ENCODE data around the gene F13B.
"Not testable (repeated sequence)": the region's sequence is repeated elsewhere in the genome, so short reads cannot be mapped to it uniquely, and the experiment has no call there.

Gene F13B

DNA sequence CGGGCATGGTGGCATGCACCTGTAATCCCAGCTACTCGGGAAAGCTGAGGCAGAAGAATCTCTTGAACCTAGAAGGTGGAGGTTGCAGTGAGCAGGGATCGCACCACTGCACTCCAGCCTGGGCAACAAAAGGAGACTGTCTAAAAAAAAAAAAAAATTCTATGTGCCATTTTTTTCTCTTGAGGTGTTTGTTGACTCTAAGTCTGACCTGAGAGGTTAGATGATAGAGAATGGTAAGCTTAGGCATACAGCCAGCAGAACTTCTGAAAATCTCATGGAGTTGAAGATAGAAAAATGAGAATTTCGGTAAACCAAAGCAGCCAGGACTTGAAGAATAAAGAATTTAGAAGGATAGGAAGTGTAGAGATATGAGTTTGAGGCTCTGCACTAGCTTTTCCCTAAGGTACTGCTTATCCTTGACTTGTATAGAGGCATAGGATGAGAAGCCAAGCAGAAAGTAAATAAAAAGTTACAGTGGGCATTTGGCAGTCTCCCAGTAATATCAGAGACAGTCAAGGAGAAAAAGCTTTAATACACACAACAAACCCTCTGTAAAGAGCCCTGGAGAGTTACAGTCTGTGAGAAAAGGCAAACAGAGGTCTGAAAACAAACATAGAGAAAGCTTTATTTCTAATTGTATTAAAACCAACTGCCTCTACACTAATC, 24.3 kb downstream of the F13B start:
- in situ Hi-C loops (cut with MboI; ENCODE audit: low sequenced_read_pairs) = no loop called here

GRCh38 chr1:197041486-197042353, 25.3 kb downstream of the F13B start:
- in situ Hi-C loops (cut with MboI; ENCODE audit: low sequenced_read_pairs) = no loop called here

GRCh38 chr1:197036861-197037260, 30.2 kb downstream of the F13B start:
- in situ Hi-C loops (cut with MboI; ENCODE audit: low sequenced_read_pairs) = no loop called here

DNA sequence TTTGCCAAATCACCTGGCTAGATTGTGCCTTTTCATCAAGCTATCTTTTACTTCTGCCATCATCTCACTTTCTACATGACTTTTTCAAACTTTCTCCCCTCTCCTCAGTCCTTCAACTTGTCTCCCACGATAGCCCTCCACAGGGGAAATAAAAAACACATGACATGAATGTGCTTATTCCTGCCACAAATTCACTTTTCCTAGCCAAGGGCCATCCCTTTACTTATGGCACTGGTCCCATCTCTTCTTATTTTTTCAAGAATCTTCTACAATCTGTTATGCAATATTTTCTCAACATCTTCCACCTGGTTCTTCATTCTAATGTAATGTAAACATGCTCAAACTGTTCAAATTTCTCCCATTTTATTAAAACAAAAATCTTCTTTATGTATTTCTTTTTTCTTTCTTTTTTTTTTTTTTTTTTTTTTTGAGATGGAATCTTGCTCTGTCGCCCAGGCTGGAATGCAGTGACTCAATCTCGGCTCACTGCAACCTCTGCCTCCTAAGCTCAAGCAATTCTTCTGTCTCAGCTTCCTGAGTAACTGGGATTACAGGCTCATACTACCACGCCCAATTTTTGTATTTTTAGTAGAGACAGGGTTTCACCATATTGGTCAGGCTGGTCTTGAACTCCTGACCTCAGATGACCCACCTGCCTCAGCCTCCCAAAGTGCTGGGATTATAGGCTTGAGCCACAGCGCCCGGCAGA, 32.3 kb downstream of the F13B start:
- in situ Hi-C loops (cut with MboI; ENCODE audit: low sequenced_read_pairs) = not testable (repeated sequence)

DNA sequence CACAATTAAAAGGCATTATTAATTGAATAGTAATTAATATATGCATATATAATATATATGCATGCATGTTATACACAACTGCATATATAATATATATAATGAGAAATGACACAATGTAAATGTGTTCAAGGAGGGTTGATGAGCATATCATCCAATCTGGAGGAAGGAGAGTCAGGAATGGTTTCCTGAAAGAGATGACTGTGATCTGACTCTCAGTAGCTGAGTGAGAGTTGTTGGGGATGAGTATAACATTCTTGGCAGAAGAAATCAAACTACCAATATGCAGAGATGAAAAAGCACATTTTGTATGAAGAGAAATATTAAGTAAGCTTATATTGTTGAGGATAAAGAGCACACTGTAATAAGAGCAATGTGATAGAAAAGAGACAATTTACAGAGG, 37.3 kb downstream of the F13B start:
- in situ Hi-C loops (cut with MboI; ENCODE audit: low sequenced_read_pairs) = no loop called here

- in situ Hi-C loops (cut with MboI; ENCODE audit: low sequenced_read_pairs) = no loop called here
Observed at GRCh38 chr1:197027359-197027758, 39.7 kb downstream of the F13B start.

- in situ Hi-C loops (cut with MboI; ENCODE audit: low sequenced_read_pairs) = no loop called here
Observed at GRCh38 chr1:197024460-197024859, 42.6 kb downstream of the F13B start.

DNA sequence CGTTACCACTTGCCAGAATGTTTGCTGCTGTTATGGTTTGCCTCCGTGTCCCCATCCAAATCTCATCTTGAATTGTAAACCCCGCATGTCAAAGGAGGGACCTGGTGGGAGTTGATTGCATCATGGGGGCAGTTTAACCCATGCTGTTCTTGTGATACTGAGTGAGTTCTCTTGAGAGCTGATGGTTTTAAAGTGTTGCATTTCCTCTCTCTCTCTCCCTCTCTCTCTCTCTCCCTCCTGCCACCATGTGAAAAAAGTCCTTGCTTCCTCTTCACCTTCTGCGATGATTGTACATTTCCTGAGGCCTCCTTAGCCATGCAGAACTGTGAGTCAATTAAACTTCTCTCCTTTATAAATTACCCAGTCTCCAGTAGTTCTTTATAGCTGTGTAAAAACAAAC, 45.3 kb downstream of the F13B start:
- in situ Hi-C loops (cut with MboI; ENCODE audit: low sequenced_read_pairs) = no loop called here

GRCh38 chr1:197017558-197018146, 49.4 kb downstream of the F13B start:
- in situ Hi-C loops (cut with MboI; ENCODE audit: low sequenced_read_pairs) = no loop called here

DNA sequence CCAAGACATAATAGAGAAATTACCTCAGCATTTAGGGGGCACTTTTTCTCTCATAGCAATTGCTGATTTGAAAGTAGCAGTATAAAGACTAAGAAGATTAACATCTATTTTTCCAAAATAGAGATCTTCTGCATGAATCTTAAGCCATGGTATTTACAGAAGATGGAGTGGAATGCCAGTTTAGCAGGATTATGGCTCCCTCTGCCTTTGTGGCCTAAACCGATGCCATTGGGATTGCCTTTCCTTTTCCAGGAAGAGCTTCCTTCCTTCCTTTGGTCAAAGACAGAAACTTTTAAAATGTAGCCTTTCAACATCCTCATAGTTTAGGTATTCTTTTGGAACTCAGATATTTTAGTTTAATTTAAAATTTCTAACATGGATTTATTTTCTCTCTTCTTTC, 50.3 kb downstream of the F13B start:
- in situ Hi-C loops (cut with MboI; ENCODE audit: low sequenced_read_pairs) = no loop called here

DNA sequence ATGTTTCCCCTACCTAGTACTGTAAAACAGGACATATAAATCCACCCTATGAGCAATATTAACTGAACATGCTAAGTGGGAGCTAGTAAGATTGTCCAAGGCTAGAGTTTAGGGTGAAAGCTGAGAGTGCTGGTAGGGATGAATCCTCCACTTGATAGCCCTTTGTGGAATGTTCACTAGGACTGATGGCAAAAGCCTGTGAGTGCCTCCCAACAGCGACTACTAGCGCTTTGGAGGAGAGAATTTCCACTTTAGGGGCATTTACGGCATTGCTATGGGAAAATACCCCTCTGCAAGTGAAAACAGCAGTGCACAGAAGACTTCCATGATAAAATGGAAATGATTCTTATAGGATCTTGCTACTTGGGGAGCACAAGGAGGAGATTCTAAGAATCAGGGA, 53.8 kb downstream of the F13B start:
- in situ Hi-C loops (cut with MboI; ENCODE audit: low sequenced_read_pairs) = no loop called here

- in situ Hi-C loops (cut with MboI; ENCODE audit: low sequenced_read_pairs) = no loop called here
Observed at GRCh38 chr1:197011614-197012013, 55.4 kb downstream of the F13B start.

DNA sequence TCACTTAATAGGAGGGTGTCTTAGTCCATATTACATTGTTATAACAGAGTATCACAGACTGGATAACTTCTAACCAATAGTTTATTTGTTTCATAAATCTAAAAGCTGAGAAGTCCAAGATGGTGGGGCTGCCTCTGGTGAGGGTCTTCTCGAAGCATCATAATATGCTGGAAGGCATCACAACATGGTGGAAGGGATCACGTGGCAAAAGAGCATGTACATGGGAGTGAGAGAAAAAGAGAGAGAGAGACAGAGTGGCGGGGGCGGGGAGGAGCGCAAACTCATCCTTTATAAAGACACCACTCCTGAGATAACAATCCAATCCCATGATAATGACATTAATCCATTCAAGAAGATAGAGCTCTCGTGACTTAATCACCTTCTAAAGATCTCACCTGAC, 58.2 kb downstream of the F13B start:
- in situ Hi-C loops (cut with MboI; ENCODE audit: low sequenced_read_pairs) = no loop called here

GRCh38 chr1:197003132-197003531, 63.9 kb downstream of the F13B start:
- in situ Hi-C loops (cut with MboI; ENCODE audit: low sequenced_read_pairs) = no loop called here

GRCh38 chr1:197001828-197002227, 65.2 kb downstream of the F13B start:
- in situ Hi-C loops (cut with MboI; ENCODE audit: low sequenced_read_pairs) = no loop called here

DNA sequence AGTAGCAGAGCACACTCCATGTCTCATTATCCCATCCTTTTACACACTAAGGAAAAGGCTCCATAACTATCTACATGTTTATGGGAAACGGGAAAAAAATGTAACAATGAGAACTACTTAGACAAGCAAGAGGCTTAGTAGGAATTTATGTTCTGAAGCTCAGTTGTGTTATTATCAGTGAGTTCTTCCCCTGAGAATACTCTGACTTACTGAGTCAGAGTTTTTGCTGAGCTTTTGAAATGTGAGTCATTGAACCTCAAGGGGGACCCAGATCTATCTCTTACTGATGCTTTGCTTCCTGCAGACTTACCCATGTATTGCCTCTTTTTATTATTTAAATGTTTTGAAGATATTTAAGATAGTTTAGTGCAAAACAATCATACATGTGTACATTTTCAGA, 69.6 kb downstream of the F13B start:
- in situ Hi-C loops (cut with MboI; ENCODE audit: low sequenced_read_pairs) = no loop called here

DNA sequence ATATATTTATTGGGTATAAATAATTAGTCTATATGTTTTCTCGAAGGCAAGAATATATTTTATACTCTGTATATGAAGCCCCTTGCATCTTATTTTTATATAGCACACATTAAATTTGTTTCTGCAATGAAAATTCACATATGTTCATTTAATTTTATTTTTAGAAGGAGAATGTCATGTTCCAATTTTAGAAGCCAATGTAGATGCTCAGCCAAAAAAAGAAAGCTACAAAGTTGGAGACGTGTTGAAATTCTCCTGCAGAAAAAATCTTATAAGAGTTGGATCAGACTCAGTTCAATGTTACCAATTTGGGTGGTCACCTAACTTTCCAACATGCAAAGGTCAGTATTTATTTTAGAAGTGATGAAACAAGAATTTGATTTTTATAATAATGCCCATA, 73.1 kb downstream of the F13B start:
- in situ Hi-C loops (cut with MboI; ENCODE audit: low sequenced_read_pairs) = no loop called here

DNA sequence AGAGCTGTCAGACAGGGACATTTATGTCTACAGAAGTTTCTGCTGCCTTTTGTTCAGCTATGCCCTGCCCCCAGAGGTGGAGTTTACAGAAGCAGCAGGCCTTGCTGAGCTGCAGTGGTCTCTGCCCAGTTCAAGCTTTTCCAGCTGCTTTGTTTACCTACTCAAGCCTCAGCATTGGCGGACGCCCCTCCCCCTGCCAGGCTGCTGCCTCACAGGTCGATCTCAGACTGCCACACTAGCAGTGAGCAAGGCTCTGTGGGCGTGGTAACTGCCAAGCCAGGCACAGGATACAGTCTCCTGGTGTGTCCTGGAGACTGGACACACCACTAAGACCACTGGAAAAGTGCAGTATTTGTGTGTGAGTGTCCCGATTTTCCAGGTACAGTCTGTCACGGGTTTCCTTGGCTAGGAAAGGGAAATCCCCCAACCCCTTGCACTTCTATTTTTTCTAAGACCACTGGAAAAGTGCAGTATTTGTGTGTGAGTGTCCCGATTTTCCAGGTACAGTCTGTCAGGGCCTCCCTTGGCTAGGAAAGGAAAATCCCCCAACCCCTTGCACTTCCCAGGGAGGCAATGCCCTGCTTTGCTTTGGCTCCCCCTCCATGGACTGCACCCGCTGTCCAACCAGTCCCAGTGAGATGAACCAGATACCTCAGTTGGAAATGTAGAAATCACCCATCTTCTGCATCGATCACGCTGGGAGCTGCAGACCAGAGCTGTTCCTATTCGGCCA, 75.0 kb downstream of the F13B start:
- in situ Hi-C loops (cut with MboI; ENCODE audit: low sequenced_read_pairs) = not testable (repeated sequence)
